Stimulated activated CD8-positive, alpha-beta memory T cell treated with anti-CD3 and anti-CD28 coated beads, Interleukin-15, amount 100 ng/mL, for 1 hour (primary cell): ENCODE results near the gene PPIL6.
A peak's percentile ranks its signal among the peaks of the same experiment; 100 is the strongest.
"Not testable (repeated sequence)": the region's sequence is repeated elsewhere in the genome, so short reads cannot be mapped to it uniquely, and the experiment has no call there.

ENCODE experiments used
- DNase-seq: peaks from one replicate; pipeline ENCODE4 v3.0.0-alpha.2; 2020; ENCODE audit warnings: low read depth

Gene PPIL6

DNA sequence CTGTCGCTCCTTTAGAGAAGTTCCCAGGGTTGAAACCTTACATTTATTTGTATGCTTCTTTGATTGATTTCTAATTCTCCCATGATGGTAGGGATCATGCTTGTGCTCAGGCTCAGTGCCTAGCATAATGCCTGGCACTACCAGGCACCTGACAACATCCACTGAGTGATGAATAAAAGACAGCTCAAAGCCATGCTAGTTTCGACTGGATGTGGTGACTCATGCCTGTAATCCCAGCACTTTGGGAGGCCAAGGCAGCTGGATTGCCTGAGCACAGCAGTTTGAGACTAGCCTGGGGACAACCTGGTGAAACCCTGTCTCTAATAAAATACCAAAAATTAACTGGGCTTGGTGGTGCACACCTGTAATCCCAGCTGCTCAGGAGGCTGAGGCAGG lies 46.5 kb downstream of the PPIL6 start:
- no peak for DNase-seq

DNA sequence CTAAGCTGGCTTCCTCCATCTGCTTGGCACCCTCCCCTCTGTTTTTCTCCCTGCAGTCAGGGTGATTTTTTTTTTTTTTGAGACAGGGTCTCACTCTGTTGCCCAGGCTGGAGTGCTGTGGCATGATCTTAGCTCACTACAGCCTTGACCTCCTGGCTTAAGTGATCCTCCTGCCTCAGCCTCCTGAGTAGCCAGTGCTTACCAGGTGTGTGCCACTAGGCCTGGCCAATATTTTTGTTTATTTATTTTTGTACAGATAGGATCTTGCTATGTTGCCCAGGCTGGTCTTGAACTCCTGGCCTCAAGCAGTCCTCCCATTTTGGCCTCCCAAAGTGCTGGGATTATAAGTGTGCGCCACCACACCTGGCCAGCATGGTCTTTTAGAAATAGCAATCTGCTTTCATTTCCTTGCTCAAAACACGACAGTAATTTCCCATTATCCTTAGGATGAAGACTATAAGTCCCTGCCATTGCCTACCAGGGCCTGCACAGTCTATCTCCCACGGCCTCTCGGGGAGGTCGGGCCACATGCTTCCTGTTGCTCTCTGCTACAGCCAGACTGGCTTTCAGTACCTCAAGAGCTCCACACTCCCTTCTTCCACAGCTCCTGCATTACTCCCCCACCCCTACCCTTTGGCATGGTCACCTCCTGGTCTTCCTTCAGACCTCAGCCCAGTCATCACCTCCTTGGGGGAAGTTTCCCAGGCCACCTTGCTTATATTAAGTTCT lies 47.1 kb downstream of the PPIL6 start:
- no peak for DNase-seq

GRCh38 chr6:109389650-109390274 lies 50.7 kb downstream of the PPIL6 start:
- DNase-seq, result no peak

GRCh38 chr6:109388265-109388664 lies 52.2 kb downstream of the PPIL6 start:
- DNase-seq, result no peak

GRCh38 chr6:109383438-109383940 lies 56.9 kb downstream of the PPIL6 start:
- no peak for DNase-seq

DNA sequence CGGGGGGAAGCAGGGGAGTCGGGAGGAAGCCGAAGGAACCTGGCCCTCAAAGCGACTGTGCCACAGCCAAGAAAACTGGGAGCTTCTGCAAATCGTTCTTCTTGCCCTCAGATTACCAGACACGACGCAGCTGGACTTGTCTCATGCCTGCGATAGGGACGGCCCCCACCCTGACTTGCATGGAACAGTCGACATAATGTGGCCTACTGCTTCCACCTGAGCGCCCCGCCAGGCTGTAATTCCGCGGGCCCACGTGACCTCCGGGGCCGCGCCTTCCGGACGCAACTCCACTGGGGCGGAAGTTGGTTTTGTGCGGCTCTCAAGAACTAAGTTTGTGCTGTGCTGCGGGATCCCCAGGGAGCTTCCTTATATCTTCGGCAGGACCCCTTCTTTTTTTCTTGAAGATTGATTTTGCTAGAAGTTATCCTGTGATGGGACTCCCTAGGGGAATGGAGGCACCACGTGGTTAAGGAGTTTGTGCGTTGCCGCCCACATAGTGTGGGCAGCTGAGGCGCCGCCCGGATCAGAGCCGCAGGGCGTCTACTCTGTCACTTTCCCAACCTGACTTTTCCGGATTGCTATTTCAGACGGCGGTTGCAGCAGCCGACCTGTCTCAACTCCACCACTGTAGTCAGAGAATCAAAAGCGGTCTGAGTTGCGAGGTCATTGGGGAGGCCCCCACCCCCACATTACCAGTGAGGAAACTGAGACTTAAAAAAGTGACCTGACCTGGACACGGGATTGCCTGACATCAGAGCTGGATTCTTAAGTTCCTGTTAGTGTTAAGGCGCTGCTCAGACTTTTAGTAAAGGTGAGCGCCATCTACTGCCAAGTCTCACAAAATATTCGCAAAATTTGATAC lies 57.6 kb downstream of the PPIL6 start:
- DNase-seq, result peak; percentile 82

DNA sequence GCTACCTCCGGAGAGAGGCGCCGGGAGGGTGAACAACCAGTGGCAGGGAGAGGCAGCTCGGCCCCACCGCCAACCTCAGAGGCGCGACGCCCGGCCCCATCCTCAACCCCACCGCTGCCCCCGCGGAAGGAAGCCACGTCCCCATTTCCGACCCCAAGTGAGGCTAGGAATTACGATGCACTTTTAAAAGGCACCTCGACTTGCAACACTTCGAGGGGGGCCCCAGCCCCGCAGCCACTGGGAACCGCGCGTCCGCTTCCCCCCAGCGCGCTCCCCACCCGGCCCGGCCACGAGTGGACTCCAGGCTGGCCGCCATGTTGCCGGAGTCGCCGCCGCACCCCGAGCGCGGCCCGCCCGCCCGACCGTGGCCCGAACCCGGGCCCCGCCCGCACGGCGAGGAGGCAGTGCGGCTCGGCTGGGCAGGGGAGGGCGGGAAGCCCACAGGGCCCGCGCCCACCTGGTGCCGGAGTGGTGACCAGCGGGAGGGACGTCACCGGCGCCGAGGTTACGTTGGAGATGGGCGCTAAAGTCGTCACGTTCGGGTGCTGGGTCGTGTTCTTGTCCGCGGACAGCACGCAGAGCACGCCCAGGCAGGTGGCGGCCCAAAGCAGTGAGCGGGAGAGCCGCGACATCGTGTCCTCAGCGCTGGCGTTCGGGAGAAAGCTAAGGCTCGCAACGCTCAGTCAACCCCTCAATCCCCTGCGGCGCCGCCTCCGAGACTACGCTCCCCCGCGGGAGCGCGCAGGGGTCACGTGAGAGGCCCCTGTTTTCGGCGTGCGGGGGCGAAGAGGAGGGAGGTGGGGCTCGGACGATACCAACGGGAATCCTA lies 58.5 kb downstream of the PPIL6 start, which contains the start of gene CD164:
Gene CD164, minus strand, starts transcription at position 721 of the 829 bp plus-strand sequence. Its CDS starts 89 bp downstream, at position 632.
- peak; percentile 90 for DNase-seq

- DNase-seq, result no peak
These were observed 59.2 kb downstream of the PPIL6 start for GRCh38 chr6:109381061-109381746.

GRCh38 chr6:109379711-109380110 lies 60.7 kb downstream of the PPIL6 start:
- no peak for DNase-seq

GRCh38 chr6:109377717-109378116 lies 62.7 kb downstream of the PPIL6 start:
- no peak for DNase-seq

- DNase-seq, result no peak
These were observed 66.0 kb downstream of the PPIL6 start for GRCh38 chr6:109374326-109374892.

GRCh38 chr6:109373762-109374161 lies 66.7 kb downstream of the PPIL6 start:
- no peak for DNase-seq

GRCh38 chr6:109373331-109373730 lies 67.1 kb downstream of the PPIL6 start:
- DNase-seq, result no peak

DNA sequence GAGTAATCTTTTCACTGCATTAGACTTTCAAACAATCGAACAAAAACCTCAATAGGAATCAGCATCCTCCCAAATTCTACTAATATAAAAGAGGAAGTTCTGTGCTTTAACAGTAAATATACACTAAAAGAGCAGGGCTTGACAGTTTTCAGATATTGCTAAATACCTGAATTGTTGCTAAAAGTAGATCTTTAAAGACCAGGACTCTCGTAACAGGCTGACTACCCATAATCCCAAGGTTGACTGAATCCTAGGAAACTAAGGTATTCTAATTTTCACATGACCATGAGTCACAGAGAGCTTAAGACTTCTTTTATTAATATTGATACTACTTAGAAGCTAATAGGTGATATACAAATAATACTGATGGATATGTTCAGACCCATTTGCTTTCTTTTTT lies 68.3 kb downstream of the PPIL6 start:
- no peak for DNase-seq

- DNase-seq, result no peak
These were observed 69.6 kb downstream of the PPIL6 start for GRCh38 chr6:109370792-109371191.

GRCh38 chr6:109370336-109370735 lies 70.1 kb downstream of the PPIL6 start:
- no peak for DNase-seq

GRCh38 chr6:109369728-109370127 lies 70.7 kb downstream of the PPIL6 start:
- DNase-seq, result no peak

- DNase-seq, result not testable (repeated sequence)
These were observed 75.9 kb downstream of the PPIL6 start for GRCh38 chr6:109364382-109365078.

GRCh38 chr6:109363753-109364152 lies 76.7 kb downstream of the PPIL6 start:
- no peak for DNase-seq
